ENCODE measurements around the gene ATG16L1. TPM values are rescaled to one million over a fixed set of nuclear protein-coding genes. Genes with fewer than 3 reads are reported as not detected.

Gene ATG16L1
- total and polyA plus RNA-seq, 10 of the 15 experiments (the other 5 are each of a cell fraction or from before 2014, with no cell fraction given) = 5.2 to 26.6 (median 15.6) TPM

DNA sequence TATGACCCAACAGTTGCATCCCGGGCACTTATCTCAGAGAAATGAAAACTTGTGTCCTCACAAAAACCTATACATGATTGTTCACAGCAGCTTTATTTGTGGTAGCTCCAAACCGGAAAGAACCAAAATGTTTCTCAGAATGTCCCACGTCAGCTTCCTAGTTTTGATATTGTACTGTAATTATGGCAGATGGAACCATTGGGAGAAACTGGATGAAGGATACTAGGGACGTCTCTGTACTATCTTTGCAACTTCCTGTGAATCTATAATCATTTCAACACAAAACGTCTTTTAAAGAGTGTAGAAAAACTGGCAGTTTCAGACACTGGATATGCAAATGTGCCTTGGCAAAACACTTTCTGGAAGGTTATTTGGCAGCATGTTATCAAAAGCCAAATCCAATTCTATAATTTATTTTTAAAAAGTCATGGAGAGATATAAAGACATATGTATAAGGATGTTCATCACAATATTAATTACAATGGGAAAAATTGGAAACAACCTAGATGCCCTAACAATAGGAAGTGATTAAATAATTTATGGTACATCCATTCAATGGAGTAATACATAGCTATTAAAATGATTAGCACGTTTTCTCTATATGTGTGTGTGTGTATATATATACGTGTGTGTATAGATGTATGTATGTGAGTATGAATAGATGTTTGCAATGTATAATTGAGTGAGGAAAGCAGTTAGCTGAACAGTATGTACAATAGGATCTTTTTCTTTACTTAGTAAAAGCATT lies 65.9 kb downstream of the ATG16L1 start (continued):
- TF ChIP-seq, protein P1, sequence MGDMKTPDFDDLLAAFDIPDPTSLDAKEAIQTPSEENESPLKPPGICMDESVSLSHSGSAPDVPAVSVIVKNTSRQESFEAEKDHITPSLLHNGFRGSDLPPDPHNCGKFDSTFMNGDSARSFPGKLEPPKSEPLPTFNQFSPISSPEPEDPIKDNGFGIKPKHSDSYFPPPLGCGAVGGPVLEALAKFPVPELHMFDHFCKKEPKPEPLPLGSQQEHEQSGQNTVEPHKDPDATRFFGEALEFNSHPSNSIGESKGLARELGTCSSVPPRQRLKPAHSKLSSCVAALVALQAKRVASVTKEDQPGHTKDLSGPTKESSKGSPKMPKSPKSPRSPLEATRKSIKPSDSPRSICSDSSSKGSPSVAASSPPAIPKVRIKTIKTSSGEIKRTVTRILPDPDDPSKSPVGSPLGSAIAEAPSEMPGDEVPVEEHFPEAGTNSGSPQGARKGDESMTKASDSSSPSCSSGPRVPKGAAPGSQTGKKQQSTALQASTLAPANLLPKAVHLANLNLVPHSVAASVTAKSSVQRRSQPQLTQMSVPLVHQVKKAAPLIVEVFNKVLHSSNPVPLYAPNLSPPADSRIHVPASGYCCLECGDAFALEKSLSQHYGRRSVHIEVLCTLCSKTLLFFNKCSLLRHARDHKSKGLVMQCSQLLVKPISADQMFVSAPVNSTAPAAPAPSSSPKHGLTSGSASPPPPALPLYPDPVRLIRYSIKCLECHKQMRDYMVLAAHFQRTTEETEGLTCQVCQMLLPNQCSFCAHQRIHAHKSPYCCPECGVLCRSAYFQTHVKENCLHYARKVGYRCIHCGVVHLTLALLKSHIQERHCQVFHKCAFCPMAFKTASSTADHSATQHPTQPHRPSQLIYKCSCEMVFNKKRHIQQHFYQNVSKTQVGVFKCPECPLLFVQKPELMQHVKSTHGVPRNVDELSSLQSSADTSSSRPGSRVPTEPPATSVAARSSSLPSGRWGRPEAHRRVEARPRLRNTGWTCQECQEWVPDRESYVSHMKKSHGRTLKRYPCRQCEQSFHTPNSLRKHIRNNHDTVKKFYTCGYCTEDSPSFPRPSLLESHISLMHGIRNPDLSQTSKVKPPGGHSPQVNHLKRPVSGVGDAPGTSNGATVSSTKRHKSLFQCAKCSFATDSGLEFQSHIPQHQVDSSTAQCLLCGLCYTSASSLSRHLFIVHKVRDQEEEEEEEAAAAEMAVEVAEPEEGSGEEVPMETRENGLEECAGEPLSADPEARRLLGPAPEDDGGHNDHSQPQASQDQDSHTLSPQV (IDR thresholded peaks at IDR 0.05) = no peak

GRCh38 chr2:233319256-233319655 lies 67.8 kb downstream of the ATG16L1 start:
- H3K27ac ChIP-seq (ENCODE audit: control insufficient read depth, insufficient read depth) = no peak overlapping the region
- ChIA-PET SMC1A (ENCODE audit: uncharacterized antibody, unreplicated experiment) (no interaction called here), RAD21 (ENCODE audit: unreplicated experiment) (no interaction called here), CTCF (no interaction called here), POLR2A (no interaction called here)
- H3K79me2 ChIP-seq (ENCODE audit: control insufficient read depth, insufficient read depth, low read length) = no peaks in the 10 kb centered on the region
- in situ Hi-C loops (cut with MboI) (no loop called here), intact Hi-C loops (cut with micrococcal nuclease; ENCODE audit: unreplicated experiment) (loop anchor here (10.0 kb wide), 1 partner anchor 126 kb away; no protein-coding TSS in a partner anchor)
- H3K9ac ChIP-seq (ENCODE audit: control insufficient read depth, insufficient read depth, low read length) = no peak overlapping the region
- H3K27me3 ChIP-seq (replicated peaks in 1 of 2; ENCODE audit: control insufficient read depth in 2 of 2, insufficient read depth in 2 of 2, low read length in 1 of 2) = 0 out of 4 replicates have a peak, but pooled peaks cover 0 to 2% of the 10 kb centered on the region in 2 experiments
- H3K4me2 ChIP-seq (ENCODE audit: control insufficient read depth, insufficient read depth) = no peak overlapping the region
- H2AFZ ChIP-seq (ENCODE audit: control insufficient read depth, low read depth, low read length) = no peak overlapping the region
- BruUV-seq (replicated peaks) = no TSS peak
- H3K4me1 ChIP-seq (ENCODE audit: control insufficient read depth, insufficient read depth, low read length) = 0 out of 2 replicates have a peak, but pooled peaks cover 5% of the 10 kb centered on the region
- FAIRE-seq (no peak), ATAC-seq (no peak), DNase-seq (ENCODE audit: low read depth, low spot score) (no peak)
- no peak overlapping the region for H3K4me3 ChIP-seq
- WGBS (ENCODE audit: insufficient coverage, insufficient replicate concordance, low lambda C conversion rate, missing lambda C conversion rate) = 26% methylated on average over 5 of the region's 5 CpGs
- H4K20me1 ChIP-seq (ENCODE audit: control insufficient read depth, insufficient read depth) = no peaks in the 10 kb centered on the region
- H3K36me3 ChIP-seq (ENCODE audit: control insufficient read depth in 2 of 2, insufficient read depth in 2 of 2, low read length in 1 of 2) = no peaks in the 10 kb centered on the region
- H3K9me3 ChIP-seq (replicated peaks; ENCODE audit: control insufficient read depth, insufficient read depth, low read length) = no peaks in the 10 kb centered on the region
- TF ChIP-seq GABPA (IDR thresholded peaks at IDR 0.05; ENCODE audit: low read depth) = no peak
- TF ChIP-seq SMAD5 (IDR thresholded peaks at IDR 0.05; ENCODE audit: low read depth) = no peak
- no peak for TF ChIP-seq NFYB (IDR thresholded peaks at IDR 0.05; ENCODE audit: insufficient read depth, low read depth, low read length)
- no peak for TF ChIP-seq HDAC6 (IDR thresholded peaks at IDR 0.05; ENCODE audit: unreplicated experiment)
- TF ChIP-seq ASH2L (IDR thresholded peaks at IDR 0.05; ENCODE audit: borderline replicate concordance, low read depth) = no peak
- TF ChIP-seq NRF1 (conservative IDR thresholded peaks at IDR 0.05; ENCODE audit: low read depth, low read length) = no peak
- no peak for TF ChIP-seq CHD4 (IDR thresholded peaks at IDR 0.05)
- TF ChIP-seq SMC3 (IDR thresholded peaks at IDR 0.05; ENCODE audit: borderline replicate concordance, low read length) = no peak
- no peak for TF ChIP-seq RBBP5 (conservative IDR thresholded peaks at IDR 0.05)
- TF ChIP-seq MTA3 (IDR thresholded peaks at IDR 0.05; ENCODE audit: borderline replicate concordance, low read length) = no peak
- TF ChIP-seq ZNF384 (IDR thresholded peaks at IDR 0.05; ENCODE audit: borderline replicate concordance, low read depth, low read length) = no peak
- TF ChIP-seq, protein P2, sequence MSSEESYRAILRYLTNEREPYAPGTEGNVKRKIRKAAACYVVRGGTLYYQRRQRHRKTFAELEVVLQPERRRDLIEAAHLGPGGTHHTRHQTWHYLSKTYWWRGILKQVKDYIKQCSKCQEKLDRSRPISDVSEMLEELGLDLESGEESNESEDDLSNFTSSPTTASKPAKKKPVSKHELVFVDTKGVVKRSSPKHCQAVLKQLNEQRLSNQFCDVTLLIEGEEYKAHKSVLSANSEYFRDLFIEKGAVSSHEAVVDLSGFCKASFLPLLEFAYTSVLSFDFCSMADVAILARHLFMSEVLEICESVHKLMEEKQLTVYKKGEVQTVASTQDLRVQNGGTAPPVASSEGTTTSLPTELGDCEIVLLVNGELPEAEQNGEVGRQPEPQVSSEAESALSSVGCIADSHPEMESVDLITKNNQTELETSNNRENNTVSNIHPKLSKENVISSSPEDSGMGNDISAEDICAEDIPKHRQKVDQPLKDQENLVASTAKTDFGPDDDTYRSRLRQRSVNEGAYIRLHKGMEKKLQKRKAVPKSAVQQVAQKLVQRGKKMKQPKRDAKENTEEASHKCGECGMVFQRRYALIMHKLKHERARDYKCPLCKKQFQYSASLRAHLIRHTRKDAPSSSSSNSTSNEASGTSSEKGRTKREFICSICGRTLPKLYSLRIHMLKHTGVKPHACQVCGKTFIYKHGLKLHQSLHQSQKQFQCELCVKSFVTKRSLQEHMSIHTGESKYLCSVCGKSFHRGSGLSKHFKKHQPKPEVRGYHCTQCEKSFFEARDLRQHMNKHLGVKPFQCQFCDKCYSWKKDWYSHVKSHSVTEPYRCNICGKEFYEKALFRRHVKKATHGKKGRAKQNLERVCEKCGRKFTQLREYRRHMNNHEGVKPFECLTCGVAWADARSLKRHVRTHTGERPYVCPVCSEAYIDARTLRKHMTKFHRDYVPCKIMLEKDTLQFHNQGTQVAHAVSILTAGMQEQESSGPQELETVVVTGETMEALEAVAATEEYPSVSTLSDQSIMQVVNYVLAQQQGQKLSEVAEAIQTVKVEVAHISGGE (CRISPR knock-in tag; IDR thresholded peaks at IDR 0.05) = no peak
